ENCODE data around the gene RBM6.
"Not testable (repeated sequence)": the region's sequence is repeated elsewhere in the genome, so short reads cannot be mapped to it uniquely, and the experiment has no call there.

Gene RBM6

DNA sequence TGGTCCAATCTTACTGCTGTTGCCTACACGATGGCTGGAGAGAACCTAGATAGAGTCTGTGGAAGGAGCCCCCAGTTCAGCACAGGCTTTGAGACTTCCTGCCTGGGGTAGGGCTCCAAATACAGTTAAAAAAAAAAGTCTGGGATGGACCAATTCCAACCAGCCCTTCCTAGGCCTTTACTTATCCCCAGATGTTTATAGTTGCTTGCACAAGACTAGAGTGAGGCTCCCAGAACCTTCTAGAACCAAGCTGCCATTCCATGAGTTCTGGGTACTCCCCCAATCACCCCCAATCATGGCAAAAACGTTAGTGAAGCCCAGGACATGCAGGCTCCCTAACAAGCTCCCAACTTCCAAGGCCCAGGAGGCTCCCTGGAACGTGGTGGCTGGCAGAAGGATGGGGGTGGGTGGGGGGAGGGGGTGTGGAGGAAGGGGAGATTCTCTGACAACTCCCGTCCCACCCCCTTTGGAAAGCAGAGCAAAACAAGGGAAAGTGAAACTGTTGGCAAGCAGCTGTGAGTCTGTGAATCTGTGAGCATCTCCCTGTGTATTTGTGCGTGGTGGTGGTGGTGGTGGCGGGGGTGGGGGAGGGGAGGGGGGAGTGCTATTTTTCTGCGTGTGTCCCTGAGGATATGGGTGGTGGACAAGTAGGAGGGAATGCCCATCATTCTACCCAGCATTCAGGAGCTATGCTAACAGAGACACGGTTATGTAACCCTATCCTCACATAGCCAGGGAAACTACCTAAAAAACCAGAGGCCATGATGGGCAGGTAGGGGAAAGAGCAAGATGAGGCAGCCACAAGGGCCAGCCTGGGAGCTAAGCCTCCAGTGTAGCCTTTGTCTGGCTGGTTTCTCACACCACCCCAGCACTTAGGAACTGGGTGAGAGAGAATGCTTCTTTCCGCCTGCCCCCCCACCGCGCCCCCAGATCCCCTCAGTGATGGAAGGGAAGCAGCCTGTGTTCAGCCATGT is 38.3 kb upstream of the RBM6 start:
- FAIRE-seq: no peak
- no peak for TF ChIP-seq CTCF (IDR thresholded peaks at IDR 0.05; ENCODE audit: insufficient read depth, missing control alignments)
- DNase-seq (ENCODE audit: insufficient read length, low spot score): no peak

- TF ChIP-seq CTCF (IDR thresholded peaks at IDR 0.05; ENCODE audit: insufficient read depth, missing control alignments): no peak
- DNase-seq (ENCODE audit: insufficient read length, low spot score): peak; percentile 9
- FAIRE-seq: no peak
Observed at GRCh38 chr3:49902511-49903345, 37.2 kb upstream of the RBM6 start.

DNA sequence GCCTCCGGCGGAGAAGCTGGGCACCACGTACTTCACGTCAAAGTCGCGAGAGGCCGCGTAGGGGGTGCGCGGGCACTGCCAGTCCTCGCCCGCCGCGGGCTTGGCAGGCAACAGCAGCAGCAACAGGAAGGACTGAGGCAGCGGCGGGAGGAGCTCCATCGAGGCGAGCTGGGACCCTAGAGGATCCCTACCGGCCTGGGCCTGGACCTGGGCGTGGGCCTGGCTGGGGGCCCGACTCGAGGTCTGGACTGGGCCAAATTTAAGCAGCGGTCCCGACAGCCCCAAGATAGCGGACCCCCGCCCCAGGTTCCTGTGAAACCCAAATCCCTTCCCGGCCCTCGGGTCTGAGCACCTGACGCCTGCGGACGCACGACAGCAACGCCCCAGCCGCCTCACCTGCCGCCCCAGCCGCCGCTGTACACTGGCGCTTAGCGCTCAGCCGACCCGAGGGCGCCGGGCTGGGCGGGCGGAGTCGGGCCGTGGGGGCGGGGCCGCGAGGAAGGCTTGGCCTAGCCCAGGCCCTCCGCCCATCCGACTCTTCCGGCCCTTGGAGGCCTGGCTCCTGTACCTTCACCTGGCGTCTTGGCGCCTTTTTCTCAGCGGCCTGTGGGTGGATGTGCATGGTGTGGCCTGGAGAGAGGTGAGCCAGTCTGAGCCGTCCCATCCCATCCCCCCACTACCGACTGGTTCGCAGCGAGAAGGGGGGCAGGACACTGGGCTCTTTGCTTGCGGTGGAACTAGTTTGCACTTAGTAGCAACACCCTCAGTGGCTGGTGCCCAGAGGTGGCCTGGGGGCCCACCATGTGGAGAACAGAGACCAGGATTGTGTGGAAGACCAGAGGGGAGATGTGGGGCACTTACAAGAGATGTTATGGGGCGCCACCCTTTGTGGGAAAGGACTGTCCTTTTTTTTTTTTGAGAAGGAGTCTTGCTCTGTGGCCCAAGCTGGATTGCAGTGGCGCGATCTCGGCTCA is 36.2 kb upstream of the RBM6 start, which contains the start of gene MST1R:
TSS of gene MST1R (minus strand) at position 423 of the 974 bp plus-strand sequence. CDS start at position 159, 264 bp downstream.
- no peak for TF ChIP-seq CTCF (IDR thresholded peaks at IDR 0.05; ENCODE audit: insufficient read depth, missing control alignments)
- DNase-seq (ENCODE audit: insufficient read length, low spot score) (peak; percentile 11), FAIRE-seq (no peak)

GRCh38 chr3:49904448-49904847 is 35.5 kb upstream of the RBM6 start:
- peak; percentile 10 for DNase-seq (ENCODE audit: insufficient read length, low spot score)
- not testable (repeated sequence) for FAIRE-seq

DNA sequence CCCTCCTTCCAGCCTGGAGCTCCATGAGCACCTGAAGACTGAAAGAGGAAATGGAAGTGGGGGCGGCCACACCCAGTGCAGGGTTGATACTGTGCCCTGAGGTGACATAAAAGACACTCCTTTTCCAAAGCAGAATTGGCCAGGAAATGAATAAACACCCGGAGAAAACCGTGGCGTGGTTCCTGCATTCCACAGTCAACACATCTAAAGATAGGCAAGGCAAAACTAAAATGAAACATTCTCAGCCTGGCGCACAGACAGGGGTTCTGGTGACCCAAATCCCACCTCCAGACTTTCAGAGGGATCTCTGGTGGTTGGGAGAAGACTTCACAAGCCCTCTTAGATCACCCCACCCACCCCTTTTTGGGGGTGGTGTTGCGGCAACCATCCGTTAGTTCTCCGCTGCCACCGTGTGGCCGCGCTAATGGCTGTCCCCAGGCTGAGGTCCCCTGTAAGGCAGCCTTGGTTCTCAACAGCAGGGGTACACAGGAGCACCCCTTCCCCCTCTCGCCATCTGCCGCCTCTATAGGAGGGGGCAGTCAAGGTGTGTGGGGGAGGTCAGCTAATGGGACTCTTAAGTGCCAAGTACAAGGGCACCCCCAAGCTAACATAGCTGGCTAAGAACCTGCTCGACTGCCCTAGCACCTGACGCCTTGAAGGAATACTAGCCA is 33.7 kb upstream of the RBM6 start:
- no peak for FAIRE-seq
- peak; percentile 65 for DNase-seq (ENCODE audit: insufficient read length, low spot score)
- TF ChIP-seq CTCF (IDR thresholded peaks at IDR 0.05; ENCODE audit: insufficient read depth, missing control alignments): peak; percentile 60

DNA sequence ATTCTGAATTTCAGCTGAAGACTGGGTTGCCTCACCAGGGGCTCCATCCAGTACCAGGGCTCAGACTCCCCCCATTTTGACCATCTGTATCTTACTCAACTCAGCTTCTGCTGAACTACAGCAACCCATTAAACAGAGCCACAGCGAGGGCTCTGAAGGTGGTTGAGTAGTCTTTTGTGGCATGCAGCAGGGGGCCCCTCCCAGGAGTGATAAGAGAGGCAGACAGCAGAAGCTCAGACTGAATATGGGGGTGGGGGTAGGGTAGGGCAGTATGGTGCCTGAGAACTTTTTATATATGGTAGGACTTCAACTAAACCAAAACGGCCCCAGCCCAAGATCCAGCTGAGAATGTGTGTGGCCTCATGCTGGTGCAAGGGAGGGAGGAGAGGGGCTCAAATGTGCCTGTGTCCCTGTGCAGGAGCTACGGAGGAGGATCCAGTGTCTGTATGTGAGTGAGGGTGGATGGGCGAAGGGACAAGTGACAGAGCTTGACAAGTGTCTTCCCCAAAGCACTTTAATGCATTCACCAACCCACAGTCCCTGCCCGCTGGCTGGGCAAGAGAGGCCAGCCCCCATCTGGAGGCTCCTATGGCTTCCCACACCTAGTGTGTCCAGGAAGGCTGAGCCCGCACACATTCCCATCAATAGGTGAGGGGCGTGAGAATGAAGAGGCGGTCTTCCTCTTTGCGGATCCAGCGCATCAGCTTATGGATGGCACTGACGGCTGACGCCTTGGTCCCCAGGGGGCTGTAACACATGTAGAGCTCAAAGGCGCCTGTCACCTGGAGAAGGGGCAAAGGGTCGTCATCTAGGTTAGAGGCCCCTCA is 31.4 kb upstream of the RBM6 start:
- FAIRE-seq: no peak
- no peak for DNase-seq (ENCODE audit: insufficient read length, low spot score)
- no peak for TF ChIP-seq CTCF (IDR thresholded peaks at IDR 0.05; ENCODE audit: insufficient read depth, missing control alignments)
